ENCODE measurements around the gene TRIB2.
A peak's percentile ranks its signal among the peaks of the same experiment; 100 is the strongest.

Gene TRIB2

GRCh38 chr2:12720278-12720620 lies 3.5 kb downstream of the TRIB2 start:
- no peaks in the 10 kb centered on the region for H3K9me3 ChIP-seq (ENCODE audit: control insufficient read depth, insufficient read depth, low read length)
- peaks cover 17% of the 10 kb centered on the region for H3K4me1 ChIP-seq (ENCODE audit: insufficient read depth, low read length)
- peaks cover 19% of the 10 kb centered on the region for H3K36me3 ChIP-seq (ENCODE audit: insufficient read depth, low read length)
- H3K9ac ChIP-seq (ENCODE audit: low read depth, low read length): peak overlapping the region; percentile 96; the same call in 1 of the 2 replicates

- peak overlapping the region; percentile 96; the same call in 1 of the 2 replicates for H3K9ac ChIP-seq (ENCODE audit: low read depth, low read length)
- H3K9me3 ChIP-seq (ENCODE audit: control insufficient read depth, insufficient read depth, low read length): no peaks in the 10 kb centered on the region
- peaks cover 25% of the 10 kb centered on the region for H3K36me3 ChIP-seq (ENCODE audit: insufficient read depth, low read length)
- peaks cover 13% of the 10 kb centered on the region for H3K4me1 ChIP-seq (ENCODE audit: insufficient read depth, low read length)
These were observed 4.1 kb downstream of the TRIB2 start for GRCh38 chr2:12720754-12721378.

- Histone ChIP-seq H3K4me1 (ENCODE audit: insufficient read depth, low read length) (peaks cover 13% of the 10 kb centered on the region), H3K9me3 (ENCODE audit: control insufficient read depth, insufficient read depth, low read length) (no peaks in the 10 kb centered on the region), H3K9ac (ENCODE audit: low read depth, low read length) (no peak overlapping the region; the same call in 1 of the 2 replicates), H3K36me3 (ENCODE audit: insufficient read depth, low read length) (peaks cover 34% of the 10 kb centered on the region)
These were observed 5.1 kb downstream of the TRIB2 start for GRCh38 chr2:12721566-12722446.

- Histone ChIP-seq H3K36me3 (ENCODE audit: insufficient read depth, low read length) (peaks cover 39% of the 10 kb centered on the region), H3K9me3 (ENCODE audit: control insufficient read depth, insufficient read depth, low read length) (no peaks in the 10 kb centered on the region), H3K9ac (ENCODE audit: low read depth, low read length) (no peak overlapping the region), H3K4me1 (ENCODE audit: insufficient read depth, low read length) (peaks cover 13% of the 10 kb centered on the region)
These were observed 5.9 kb downstream of the TRIB2 start for GRCh38 chr2:12722447-12723316.

- no peak overlapping the region for H3K9ac ChIP-seq (ENCODE audit: low read depth, low read length)
- no peaks in the 10 kb centered on the region for H3K9me3 ChIP-seq (ENCODE audit: control insufficient read depth, insufficient read depth, low read length)
- peaks cover 13% of the 10 kb centered on the region for H3K4me1 ChIP-seq (ENCODE audit: insufficient read depth, low read length)
- H3K36me3 ChIP-seq (ENCODE audit: insufficient read depth, low read length): peaks cover 39% of the 10 kb centered on the region
These were observed 7.2 kb downstream of the TRIB2 start for GRCh38 chr2:12723736-12724463.

- H3K4me1 ChIP-seq (ENCODE audit: insufficient read depth, low read length): peaks cover 13% of the 10 kb centered on the region
- peaks cover 48% of the 10 kb centered on the region for H3K36me3 ChIP-seq (ENCODE audit: insufficient read depth, low read length)
These were observed 8.8 kb downstream of the TRIB2 start for GRCh38 chr2:12725233-12726187.

GRCh38 chr2:12726271-12726670 lies 9.5 kb downstream of the TRIB2 start:
- H3K9me3 ChIP-seq (ENCODE audit: control insufficient read depth, insufficient read depth, low read length): no peaks in the 10 kb centered on the region
- H3K36me3 ChIP-seq (ENCODE audit: insufficient read depth, low read length): peaks cover 52% of the 10 kb centered on the region
- H3K4me1 ChIP-seq (ENCODE audit: insufficient read depth, low read length): peaks cover 13% of the 10 kb centered on the region

More at GRCh38 chr2:12725233-12726187, 8.8 kb downstream of the TRIB2 start:
- H3K9ac ChIP-seq (ENCODE audit: low read depth, low read length): no peak overlapping the region
- H3K9me3 ChIP-seq (ENCODE audit: control insufficient read depth, insufficient read depth, low read length): no peaks in the 10 kb centered on the region

GRCh38 chr2:12727065-12727464 lies 10.3 kb downstream of the TRIB2 start:
- H3K36me3 ChIP-seq (ENCODE audit: insufficient read depth, low read length): peaks cover 52% of the 10 kb centered on the region
- peaks cover 5% of the 10 kb centered on the region; the same call in 1 of the 2 replicates for H3K4me1 ChIP-seq (ENCODE audit: insufficient read depth, low read length)
- no peaks in the 10 kb centered on the region for H3K9me3 ChIP-seq (ENCODE audit: control insufficient read depth, insufficient read depth, low read length)
- H3K9ac ChIP-seq (ENCODE audit: low read depth, low read length): no peak overlapping the region

More at GRCh38 chr2:12726271-12726670, 9.5 kb downstream of the TRIB2 start:
- no peak overlapping the region for H3K9ac ChIP-seq (ENCODE audit: low read depth, low read length)

- no peak overlapping the region for H3K9ac ChIP-seq (ENCODE audit: low read depth, low read length)
- no peaks in the 10 kb centered on the region for H3K9me3 ChIP-seq (ENCODE audit: control insufficient read depth, insufficient read depth, low read length)
- H3K4me1 ChIP-seq (ENCODE audit: insufficient read depth, low read length): no peaks in the 10 kb centered on the region
- peaks cover 52% of the 10 kb centered on the region for H3K36me3 ChIP-seq (ENCODE audit: insufficient read depth, low read length)
These were observed 10.9 kb downstream of the TRIB2 start for GRCh38 chr2:12727641-12728040.

GRCh38 chr2:12728221-12728777 lies 11.6 kb downstream of the TRIB2 start:
- H3K9me3 ChIP-seq (ENCODE audit: control insufficient read depth, insufficient read depth, low read length): no peaks in the 10 kb centered on the region
- H3K36me3 ChIP-seq (ENCODE audit: insufficient read depth, low read length): peaks cover 55% of the 10 kb centered on the region
- no peak overlapping the region for H3K9ac ChIP-seq (ENCODE audit: low read depth, low read length)
- H3K4me1 ChIP-seq (ENCODE audit: insufficient read depth, low read length): no peaks in the 10 kb centered on the region

- peaks cover 47% of the 10 kb centered on the region for H3K36me3 ChIP-seq (ENCODE audit: insufficient read depth, low read length)
- no peaks in the 10 kb centered on the region for H3K9me3 ChIP-seq (ENCODE audit: control insufficient read depth, insufficient read depth, low read length)
- no peak overlapping the region for H3K9ac ChIP-seq (ENCODE audit: low read depth, low read length)
- H3K4me1 ChIP-seq (ENCODE audit: insufficient read depth, low read length): no peaks in the 10 kb centered on the region
These were observed 13.5 kb downstream of the TRIB2 start for GRCh38 chr2:12730265-12730664.

GRCh38 chr2:12731701-12732280 lies 15.1 kb downstream of the TRIB2 start:
- Histone ChIP-seq H3K4me1 (ENCODE audit: insufficient read depth, low read length) (no peaks in the 10 kb centered on the region), H3K9me3 (ENCODE audit: control insufficient read depth, insufficient read depth, low read length) (no peaks in the 10 kb centered on the region), H3K9ac (ENCODE audit: low read depth, low read length) (no peak overlapping the region), H3K36me3 (ENCODE audit: insufficient read depth, low read length) (peaks cover 32% of the 10 kb centered on the region)

Data from ES-I3 (cell line).